Activated CD8-positive, alpha-beta memory T cell treated with anti-CD3 and anti-CD28 coated beads, Interleukin-2, amount 10 ng/mL, durations not matched to agents 7 days and 5 days (primary cell): ENCODE results near the gene SOX4. TPM values are rescaled to one million over a fixed set of nuclear protein-coding genes. Genes with fewer than 3 reads are reported as not detected.

Experiments
- ATAC-seq: fragments of 150-1000 bp; cut with Tn5 transposase; one replicate; pipeline ENCODE4 v1.10.0; 2021; ENCODE audit warnings: moderate library complexity
- CTCF ChIA-PET: fragments of 350-600 bp; sonication (Branson Sonifier 250); formaldehyde crosslinking; loops from one replicate; lab custom pipeline; 2021; ENCODE audit warnings: antibody characterized with exemption; lab: Charles Lee
- DNase-seq: peaks from one replicate; pipeline ENCODE4 v3.0.0-alpha.2; 2020
- H3K27ac Mint-ChIP-seq: one replicate; pipeline ENCODE4 v1.8.0; 2021; ENCODE audit warnings: mild to moderate bottlenecking, mixed read lengths
- H3K27me3 Mint-ChIP-seq: one replicate; pipeline ENCODE4 v1.8.0; 2021; ENCODE audit warnings: mixed read lengths
- H3K36me3 Mint-ChIP-seq: one replicate; pipeline ENCODE4 v1.8.0; 2021; ENCODE audit warnings: mild to moderate bottlenecking, mixed read lengths
- H3K4me1 Mint-ChIP-seq: one replicate; pipeline ENCODE4 v1.8.0; 2021; ENCODE audit warnings: mixed read lengths
- H3K4me3 Mint-ChIP-seq: one replicate; pipeline ENCODE4 v1.8.0; 2021; ENCODE audit warnings: mild to moderate bottlenecking, moderate library complexity, mixed read lengths
- H3K9me3 Mint-ChIP-seq: one replicate; pipeline ENCODE4 v1.8.0; 2022; ENCODE audit warnings: low read depth, mixed read lengths
- total RNA-seq, 2 experiments: library from RNA; stranded (reverse); gene quantifications; one replicate each; pipeline ENCODE4 v1.2.3, GENCODE V29; 2021

Gene SOX4
- total RNA-seq, 2 experiments from 2014 or later, result 0.76 to 10.4 TPM

DNA sequence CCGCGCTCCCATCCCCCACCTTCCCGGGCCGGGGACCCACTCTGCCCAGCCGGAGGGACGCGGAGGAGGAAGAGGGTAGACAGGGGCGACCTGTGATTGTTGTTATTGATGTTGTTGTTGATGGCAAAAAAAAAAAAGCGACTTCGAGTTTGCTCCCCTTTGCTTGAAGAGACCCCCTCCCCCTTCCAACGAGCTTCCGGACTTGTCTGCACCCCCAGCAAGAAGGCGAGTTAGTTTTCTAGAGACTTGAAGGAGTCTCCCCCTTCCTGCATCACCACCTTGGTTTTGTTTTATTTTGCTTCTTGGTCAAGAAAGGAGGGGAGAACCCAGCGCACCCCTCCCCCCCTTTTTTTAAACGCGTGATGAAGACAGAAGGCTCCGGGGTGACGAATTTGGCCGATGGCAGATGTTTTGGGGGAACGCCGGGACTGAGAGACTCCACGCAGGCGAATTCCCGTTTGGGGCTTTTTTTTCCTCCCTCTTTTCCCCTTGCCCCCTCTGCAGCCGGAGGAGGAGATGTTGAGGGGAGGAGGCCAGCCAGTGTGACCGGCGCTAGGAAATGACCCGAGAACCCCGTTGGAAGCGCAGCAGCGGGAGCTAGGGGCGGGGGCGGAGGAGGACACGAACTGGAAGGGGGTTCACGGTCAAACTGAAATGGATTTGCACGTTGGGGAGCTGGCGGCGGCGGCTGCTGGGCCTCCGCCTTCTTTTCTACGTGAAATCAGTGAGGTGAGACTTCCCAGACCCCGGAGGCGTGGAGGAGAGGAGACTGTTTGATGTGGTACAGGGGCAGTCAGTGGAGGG is 2.8 kb downstream of the SOX4 start:
- peaks cover 19% of the 10 kb centered on the region for H3K4me1 Mint-ChIP-seq
- peaks cover 50% of the 10 kb centered on the region for H3K27me3 Mint-ChIP-seq
- H3K4me3 Mint-ChIP-seq, result peak overlapping the region; percentile 74
- no peaks in the 10 kb centered on the region for H3K9me3 Mint-ChIP-seq
- no peak for ATAC-seq
- H3K27ac Mint-ChIP-seq, result peak overlapping the region; percentile 34
- H3K36me3 Mint-ChIP-seq, result no peaks in the 10 kb centered on the region
- CTCF ChIA-PET, result interaction anchor here (0.6 to 1.1 kb wide), 3 partner anchors 8 to 803 kb away, joined by 3 to 5 read pairs (median 3); no protein-coding TSS in a partner anchor
- DNase-seq, result peak; percentile 41

DNA sequence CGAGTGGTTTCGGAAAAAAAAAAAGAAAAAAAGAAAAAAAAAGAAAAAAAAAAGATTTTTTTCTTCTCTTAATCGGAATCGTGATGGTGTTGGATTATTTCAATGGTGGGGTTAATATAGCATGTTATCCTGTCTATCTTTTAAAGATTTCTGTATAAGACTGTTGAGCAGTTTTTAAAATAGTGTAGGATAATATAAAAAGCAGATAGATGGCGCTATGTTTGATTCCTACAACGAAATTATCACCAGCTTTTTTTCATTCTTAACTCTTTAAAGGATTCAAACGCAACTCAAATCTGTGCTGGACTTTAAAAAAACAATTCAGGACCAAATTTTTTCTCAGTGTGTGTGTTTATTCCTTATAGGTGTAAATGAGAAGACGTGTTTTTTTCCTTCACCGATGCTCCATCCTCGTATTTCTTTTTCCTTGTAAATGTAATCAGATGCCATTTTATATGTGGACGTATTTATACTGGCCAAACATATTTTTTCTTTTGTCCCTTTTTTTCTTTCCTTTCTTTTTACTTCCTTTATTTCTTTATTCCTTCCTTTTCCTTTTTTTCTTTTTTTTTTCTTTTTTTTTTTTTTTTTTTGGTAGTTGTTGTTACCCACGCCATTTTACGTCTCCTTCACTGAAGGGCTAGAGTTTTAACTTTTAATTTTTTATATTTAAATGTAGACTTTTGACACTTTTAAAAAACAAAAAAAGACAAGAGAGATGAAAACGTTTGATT is 3.6 kb downstream of the SOX4 start:
- Mint-ChIP-seq H3K27me3 (peaks cover 45% of the 10 kb centered on the region), H3K36me3 (no peaks in the 10 kb centered on the region), H3K9me3 (no peaks in the 10 kb centered on the region), H3K4me1 (peaks cover 19% of the 10 kb centered on the region), H3K27ac (peak overlapping the region; percentile 34), H3K4me3 (peak overlapping the region; percentile 74)
- ATAC-seq, result no peak
- CTCF ChIA-PET, result interaction anchor here (0.6 to 2.8 kb wide), 4 partner anchors 8 to 802 kb away, joined by 3 to 20 read pairs (median 4); no protein-coding TSS in a partner anchor
- no peak for DNase-seq

DNA sequence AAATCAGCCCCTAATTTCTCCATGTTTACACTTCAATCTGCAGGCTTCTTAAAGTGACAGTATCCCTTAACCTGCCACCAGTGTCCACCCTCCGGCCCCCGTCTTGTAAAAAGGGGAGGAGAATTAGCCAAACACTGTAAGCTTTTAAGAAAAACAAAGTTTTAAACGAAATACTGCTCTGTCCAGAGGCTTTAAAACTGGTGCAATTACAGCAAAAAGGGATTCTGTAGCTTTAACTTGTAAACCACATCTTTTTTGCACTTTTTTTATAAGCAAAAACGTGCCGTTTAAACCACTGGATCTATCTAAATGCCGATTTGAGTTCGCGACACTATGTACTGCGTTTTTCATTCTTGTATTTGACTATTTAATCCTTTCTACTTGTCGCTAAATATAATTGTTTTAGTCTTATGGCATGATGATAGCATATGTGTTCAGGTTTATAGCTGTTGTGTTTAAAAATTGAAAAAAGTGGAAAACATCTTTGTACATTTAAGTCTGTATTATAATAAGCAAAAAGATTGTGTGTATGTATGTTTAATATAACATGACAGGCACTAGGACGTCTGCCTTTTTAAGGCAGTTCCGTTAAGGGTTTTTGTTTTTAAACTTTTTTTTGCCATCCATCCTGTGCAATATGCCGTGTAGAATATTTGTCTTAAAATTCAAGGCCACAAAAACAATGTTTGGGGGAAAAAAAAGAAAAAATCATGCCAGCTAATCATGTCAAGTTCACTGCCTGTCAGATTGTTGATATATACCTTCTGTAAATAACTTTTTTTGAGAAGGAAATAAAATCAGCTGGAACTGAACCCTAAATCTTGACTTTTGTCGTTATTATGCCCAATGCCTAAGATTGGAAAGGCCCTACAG is 4.5 kb downstream of the SOX4 start:
- Mint-ChIP-seq H3K27ac (no peak overlapping the region), H3K36me3 (no peaks in the 10 kb centered on the region), H3K9me3 (no peaks in the 10 kb centered on the region), H3K4me1 (peaks cover 19% of the 10 kb centered on the region), H3K27me3 (peaks cover 45% of the 10 kb centered on the region), H3K4me3 (no peak overlapping the region)
- no peak for ATAC-seq
- CTCF ChIA-PET, result interaction anchor here (2.8 kb wide), 1 partner anchor 9 kb away, joined by 20 read pairs; no protein-coding TSS in a partner anchor
- no peak for DNase-seq

DNA sequence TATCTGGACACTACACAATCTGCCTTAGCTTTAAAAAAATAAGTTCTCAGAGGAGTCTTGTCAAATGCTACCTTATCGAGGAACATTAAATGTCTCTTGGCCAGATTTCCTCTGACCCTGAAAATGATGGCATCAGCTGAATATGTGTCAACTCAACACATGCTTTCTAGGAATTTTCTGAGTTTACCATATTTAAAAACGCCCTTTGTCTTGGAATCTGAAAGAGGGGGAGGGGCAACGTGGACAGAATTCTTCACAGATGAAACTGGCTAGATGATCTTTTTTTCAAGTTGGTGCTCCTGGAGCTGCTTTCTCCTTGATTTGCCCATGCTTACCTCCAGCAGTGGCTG is 5.1 kb downstream of the SOX4 start:
- DNase-seq (no peak), ATAC-seq (no peak)
- H3K9me3 Mint-ChIP-seq, result no peaks in the 10 kb centered on the region
- CTCF ChIA-PET, result interaction anchor here (2.8 kb wide), 1 partner anchor 10 kb away, joined by 20 read pairs; no protein-coding TSS in a partner anchor
- H3K27me3 Mint-ChIP-seq, result peaks cover 45% of the 10 kb centered on the region
- no peaks in the 10 kb centered on the region for H3K36me3 Mint-ChIP-seq
- H3K27ac Mint-ChIP-seq, result no peak overlapping the region
- peaks cover 19% of the 10 kb centered on the region for H3K4me1 Mint-ChIP-seq
- H3K4me3 Mint-ChIP-seq, result no peak overlapping the region

DNA sequence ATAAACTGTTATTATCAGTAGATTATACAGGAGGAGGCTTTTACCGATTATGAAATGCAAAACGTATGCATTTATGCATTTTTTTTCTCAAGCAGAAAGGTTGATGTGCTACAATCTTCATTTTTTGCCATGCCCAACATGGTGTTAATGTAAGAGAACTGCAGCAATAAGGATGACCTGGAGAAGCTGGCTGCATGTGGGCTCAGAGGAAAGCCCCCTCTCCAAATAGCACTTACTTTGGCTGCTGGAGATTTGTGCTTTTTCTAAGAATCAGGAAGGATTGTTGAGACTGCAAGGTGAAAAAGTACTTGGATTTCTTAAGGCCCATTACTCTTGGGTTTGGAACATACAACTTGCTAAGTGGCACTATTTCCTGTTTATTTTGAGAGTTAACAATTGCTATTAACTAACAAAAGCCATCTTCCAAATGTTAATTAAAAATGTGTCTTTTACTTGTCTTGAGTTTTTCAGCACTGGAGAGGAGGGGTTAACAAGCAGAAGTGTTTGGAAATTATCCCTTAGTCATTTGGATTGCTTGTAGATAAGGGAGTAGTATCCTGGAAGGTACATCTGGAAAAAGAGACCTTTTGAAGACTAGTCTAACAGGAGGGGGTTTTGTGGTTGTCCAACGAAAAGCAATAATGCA is 5.6 kb downstream of the SOX4 start:
- no peak overlapping the region for H3K4me3 Mint-ChIP-seq
- no peaks in the 10 kb centered on the region for H3K36me3 Mint-ChIP-seq
- no peak for DNase-seq
- peaks cover 19% of the 10 kb centered on the region for H3K4me1 Mint-ChIP-seq
- H3K27me3 Mint-ChIP-seq, result peaks cover 46% of the 10 kb centered on the region
- no peaks in the 10 kb centered on the region for H3K9me3 Mint-ChIP-seq
- CTCF ChIA-PET, result interaction anchor here (2.8 kb wide), 1 partner anchor 10 kb away, joined by 20 read pairs; no protein-coding TSS in a partner anchor
- no peak for ATAC-seq
- no peak overlapping the region for H3K27ac Mint-ChIP-seq

DNA sequence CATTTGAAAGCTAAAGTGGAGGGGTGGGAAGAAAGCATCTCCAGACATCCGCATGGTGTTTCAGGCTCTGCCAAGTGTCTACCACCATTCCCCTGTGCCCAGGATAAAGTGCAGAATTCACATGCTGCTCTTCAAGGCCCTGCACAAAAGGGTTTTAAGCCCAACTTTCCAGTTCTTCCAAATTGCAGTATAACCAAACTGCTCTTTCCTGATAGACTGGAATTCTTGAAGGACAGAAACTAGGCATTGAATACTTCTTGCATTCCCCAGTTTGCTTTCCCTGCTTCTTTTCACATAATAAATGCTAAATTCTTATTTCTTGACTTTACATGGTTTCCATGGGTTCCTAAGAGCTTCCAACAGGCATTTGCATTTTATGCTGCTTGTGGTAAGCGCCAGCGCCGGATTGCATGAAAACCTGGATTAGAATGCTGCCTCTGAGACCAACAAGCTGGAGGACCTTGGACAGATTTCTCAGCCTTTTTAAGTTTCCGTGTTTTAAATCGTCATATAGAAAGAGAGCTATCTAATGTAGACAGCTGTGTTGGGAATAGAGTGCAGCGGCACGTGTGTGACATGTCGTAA is 7.9 kb downstream of the SOX4 start:
- Mint-ChIP-seq H3K27me3 (peaks cover 36% of the 10 kb centered on the region), H3K4me1 (peaks cover 7% of the 10 kb centered on the region), H3K27ac (no peak overlapping the region), H3K36me3 (no peaks in the 10 kb centered on the region), H3K9me3 (no peaks in the 10 kb centered on the region), H3K4me3 (no peak overlapping the region)
- DNase-seq, result no peak
- no peak for ATAC-seq
- CTCF ChIA-PET, result no interaction called here

DNA sequence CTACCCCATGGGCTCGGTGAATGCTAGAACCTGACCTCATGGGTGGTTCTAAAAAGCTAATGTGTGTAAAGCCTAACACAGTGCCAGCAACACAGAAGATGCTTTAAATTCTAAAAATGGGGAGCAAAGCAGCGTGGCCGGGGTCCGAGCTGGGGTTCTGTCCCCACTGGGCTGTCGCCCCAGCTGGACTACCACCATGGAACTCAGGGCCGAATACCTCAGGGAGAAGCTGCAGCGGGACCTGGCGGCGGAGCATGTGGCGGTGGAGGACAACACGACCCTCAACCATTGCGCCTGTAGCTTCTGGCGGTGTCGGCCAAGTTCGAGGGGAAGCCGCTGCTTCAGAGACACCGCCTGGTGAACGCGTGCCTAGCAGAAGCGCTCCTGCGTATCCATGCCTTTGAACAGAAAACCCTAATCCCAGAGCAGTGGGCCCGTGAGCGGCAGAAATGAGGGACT is 8.4 kb downstream of the SOX4 start:
- DNase-seq (no peak), ATAC-seq (no peak)
- H3K4me1 Mint-ChIP-seq, result peaks cover 3% of the 10 kb centered on the region
- peaks cover 31% of the 10 kb centered on the region for H3K27me3 Mint-ChIP-seq
- CTCF ChIA-PET, result no interaction called here
- H3K9me3 Mint-ChIP-seq, result no peaks in the 10 kb centered on the region
- no peak overlapping the region for H3K4me3 Mint-ChIP-seq
- no peaks in the 10 kb centered on the region for H3K36me3 Mint-ChIP-seq
- H3K27ac Mint-ChIP-seq, result no peak overlapping the region

DNA sequence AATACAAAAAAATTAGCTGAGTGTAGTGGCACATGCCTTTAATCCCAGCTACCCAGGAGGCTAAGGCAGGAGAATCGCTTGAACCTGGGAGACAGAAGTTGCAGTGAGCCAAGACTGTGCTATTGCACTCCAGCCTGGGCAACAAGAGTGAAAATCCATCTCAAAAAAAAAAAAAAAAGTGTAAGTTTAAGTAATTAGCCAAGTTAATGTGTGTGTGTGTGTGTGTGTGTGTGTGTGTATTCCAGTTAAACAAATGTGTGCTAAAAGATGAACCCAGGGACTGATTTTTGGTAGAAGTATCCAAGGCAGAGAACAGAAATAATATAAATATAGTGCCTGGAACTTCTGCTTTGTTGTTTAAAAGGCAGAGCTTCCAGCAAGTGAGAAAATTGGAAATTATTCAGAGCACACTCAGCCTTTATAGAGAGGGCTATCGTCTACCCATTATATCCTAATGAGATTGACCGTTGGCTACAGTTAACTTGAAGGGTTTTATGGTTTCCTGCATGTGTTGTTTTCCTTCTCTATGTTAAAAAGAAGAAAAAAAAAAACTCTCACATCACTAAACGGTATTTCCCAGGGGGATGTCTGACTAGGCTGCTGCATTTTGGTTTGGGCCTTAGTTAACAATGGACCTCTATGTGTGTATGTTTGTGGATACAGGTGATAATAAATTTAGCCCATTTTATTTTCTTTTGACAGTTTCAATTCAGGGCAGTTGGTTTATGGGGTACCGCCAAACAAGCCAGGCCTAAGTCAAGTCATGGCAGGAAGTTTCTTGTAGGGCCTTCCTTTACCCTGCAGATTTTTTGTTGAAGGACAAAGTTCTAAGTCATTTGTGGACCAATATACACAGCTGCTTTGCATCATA is 9.8 kb downstream of the SOX4 start:
- DNase-seq, result no peak
- CTCF ChIA-PET, result no interaction called here
- Mint-ChIP-seq H3K9me3 (no peaks in the 10 kb centered on the region), H3K27me3 (peaks cover 21% of the 10 kb centered on the region), H3K4me3 (no peak overlapping the region), H3K4me1 (no peaks in the 10 kb centered on the region), H3K36me3 (no peaks in the 10 kb centered on the region), H3K27ac (no peak overlapping the region)
- no peak for ATAC-seq

DNA sequence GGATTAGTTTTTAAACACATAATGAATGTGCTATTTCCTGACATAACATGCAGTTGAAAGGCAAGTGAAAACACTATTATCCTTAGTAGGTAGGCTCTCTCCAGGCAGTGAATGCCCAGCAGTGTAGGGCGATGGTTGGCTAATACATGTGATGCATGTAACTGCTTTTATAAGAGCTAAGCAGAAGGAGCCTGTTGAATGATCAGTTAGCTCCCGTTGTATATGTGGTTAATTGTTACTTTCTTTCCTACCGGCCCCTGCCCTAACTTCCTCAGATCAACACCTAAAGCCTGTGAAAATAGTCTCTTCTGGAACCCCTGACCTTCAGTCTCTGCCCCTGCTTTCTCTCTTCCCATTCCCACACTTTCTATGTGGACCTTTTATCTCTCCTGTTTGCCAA is 10.5 kb downstream of the SOX4 start:
- Mint-ChIP-seq H3K9me3 (no peaks in the 10 kb centered on the region), H3K4me1 (no peaks in the 10 kb centered on the region), H3K36me3 (no peaks in the 10 kb centered on the region), H3K4me3 (no peak overlapping the region), H3K27ac (no peak overlapping the region), H3K27me3 (peaks cover 13% of the 10 kb centered on the region)
- ATAC-seq (no peak), DNase-seq (no peak)
- CTCF ChIA-PET, result no interaction called here

DNA sequence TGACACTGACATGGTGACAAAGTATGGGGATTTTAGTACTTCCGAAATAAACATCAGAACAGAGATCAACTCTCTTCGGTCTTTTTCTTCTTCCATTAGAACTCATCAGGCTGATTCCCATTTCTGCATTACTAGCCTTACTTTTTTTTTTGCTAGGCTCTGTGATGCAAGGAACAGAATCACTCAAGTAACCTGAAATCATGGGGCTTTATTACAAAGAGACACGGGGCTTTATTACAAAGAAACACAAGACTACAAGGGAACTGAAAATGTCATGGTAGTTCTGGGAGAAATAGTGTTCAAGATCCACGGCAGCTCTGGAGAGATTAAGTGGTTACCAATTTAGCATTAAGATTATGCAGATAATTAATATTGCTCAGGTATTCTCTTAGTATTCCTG is 11.6 kb downstream of the SOX4 start:
- DNase-seq (no peak), ATAC-seq (no peak)
- Mint-ChIP-seq H3K36me3 (no peaks in the 10 kb centered on the region), H3K4me3 (no peak overlapping the region), H3K9me3 (no peaks in the 10 kb centered on the region), H3K27ac (no peak overlapping the region), H3K4me1 (no peaks in the 10 kb centered on the region), H3K27me3 (peaks cover 9% of the 10 kb centered on the region)
- CTCF ChIA-PET, result no interaction called here

DNA sequence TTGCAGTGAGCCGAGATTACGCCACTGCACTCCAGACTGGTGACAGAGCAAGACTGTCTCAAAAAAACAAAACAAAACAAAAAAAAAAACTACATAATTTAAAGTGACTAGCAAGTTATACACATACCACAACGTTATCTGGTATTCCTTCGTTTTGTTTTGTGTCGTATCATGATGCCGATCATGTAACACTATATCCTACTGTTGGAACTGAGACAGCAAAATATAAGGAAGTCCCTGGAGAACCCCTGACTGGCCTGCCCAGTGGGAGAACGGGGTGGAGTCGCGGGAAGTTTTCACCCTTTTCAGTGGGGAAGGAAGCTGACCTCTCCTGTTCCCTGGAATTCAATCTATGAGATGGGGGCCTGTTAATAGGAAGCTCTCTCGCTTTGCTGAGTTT is 15.1 kb downstream of the SOX4 start:
- H3K36me3 Mint-ChIP-seq, result no peaks in the 10 kb centered on the region
- no peak overlapping the region for H3K4me3 Mint-ChIP-seq
- CTCF ChIA-PET, result no interaction called here

DNA sequence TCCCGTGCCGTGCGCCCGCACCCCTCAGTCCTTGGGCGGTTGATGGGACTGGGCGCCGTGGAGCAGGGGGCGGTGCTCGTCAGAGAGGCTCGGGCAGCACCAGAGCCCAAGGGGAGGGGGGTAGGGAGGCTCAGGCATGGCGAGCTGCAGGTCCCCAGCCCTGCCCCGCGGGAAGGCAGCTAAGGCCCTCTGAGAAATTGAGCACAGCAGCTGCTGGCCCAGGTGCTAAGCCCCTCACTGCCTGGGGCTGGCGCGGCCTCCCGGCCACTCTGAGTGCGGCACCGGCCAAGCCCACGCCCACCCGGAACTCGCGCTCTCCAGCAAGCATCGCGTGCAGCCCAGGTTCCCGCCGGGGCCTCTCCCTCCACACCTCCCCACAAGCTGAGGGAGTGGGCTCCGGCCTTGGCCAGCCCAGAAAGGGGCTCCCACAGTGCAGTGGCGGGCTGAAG is 16.4 kb downstream of the SOX4 start:
- ATAC-seq (no peak), DNase-seq (no peak)
- no peaks in the 10 kb centered on the region for H3K36me3 Mint-ChIP-seq
- CTCF ChIA-PET, result no interaction called here
- no peaks in the 10 kb centered on the region for H3K4me1 Mint-ChIP-seq
- H3K4me3 Mint-ChIP-seq, result no peak overlapping the region
- H3K27me3 Mint-ChIP-seq, result peaks cover 7% of the 10 kb centered on the region
- H3K27ac Mint-ChIP-seq, result no peak overlapping the region
- no peaks in the 10 kb centered on the region for H3K9me3 Mint-ChIP-seq

More for the DNA sequence above, 15.1 kb downstream of the SOX4 start:
- no peak for ATAC-seq
- H3K27me3 Mint-ChIP-seq, result peaks cover 7% of the 10 kb centered on the region
- H3K4me1 Mint-ChIP-seq, result no peaks in the 10 kb centered on the region
- H3K9me3 Mint-ChIP-seq, result no peaks in the 10 kb centered on the region
- DNase-seq, result no peak
- H3K27ac Mint-ChIP-seq, result no peak overlapping the region
